HUDEP-2 (cell line): ENCODE data around the gene EFCAB6.
A peak's percentile ranks its signal among the peaks of the same experiment; 100 is the strongest.

Experiments
- DNase-seq, 76 experiments: peaks; one replicate each; lab custom pipeline; 2025; ENCODE audit not compliant: unreplicated experiment in 76 of 76; lab: John Stamatoyannopoulos, UW

The EFCAB6 gene

GRCh38 chr22:43818981-43819380, 6.9 kb upstream of the EFCAB6 start:
- no peak for DNase-seq

DNA sequence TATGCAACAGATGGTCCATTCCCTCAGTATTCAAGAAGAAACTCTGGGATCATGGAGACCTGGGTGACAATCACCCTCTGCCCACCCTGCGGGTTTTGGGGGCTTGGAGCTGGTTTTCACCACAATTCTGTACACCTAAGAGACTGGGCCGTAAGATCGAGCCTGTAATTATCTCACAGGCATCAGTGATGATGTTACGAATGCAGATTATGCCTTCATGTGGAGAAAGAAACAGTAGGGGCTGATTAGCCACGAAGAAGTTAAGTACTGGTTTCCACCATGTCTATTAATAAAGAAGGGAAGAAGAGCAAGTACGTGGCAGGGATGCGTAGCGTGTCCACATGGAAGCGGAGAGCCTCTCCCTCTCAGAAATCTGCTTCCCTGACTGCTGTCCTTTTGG, 5.3 kb upstream of the EFCAB6 start:
- no peak for DNase-seq

DNA sequence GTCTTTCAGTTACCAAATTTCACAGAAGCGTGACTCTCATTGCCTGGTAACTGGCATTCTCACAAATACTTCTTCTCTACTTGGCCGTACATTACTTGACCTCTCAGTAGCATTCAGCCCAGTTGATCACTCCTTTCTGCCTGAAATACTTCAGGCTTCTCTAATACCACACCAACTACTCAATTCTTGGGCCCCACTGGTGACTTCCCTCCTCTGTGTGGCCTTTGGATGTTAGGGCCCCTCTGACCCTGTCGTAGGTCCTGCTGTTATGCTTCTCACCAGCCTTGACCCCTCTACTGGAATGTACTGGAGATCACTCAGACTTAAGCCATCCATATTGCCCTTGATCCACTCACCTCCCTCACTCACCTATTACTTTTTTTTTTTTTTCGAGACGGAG, 2.2 kb upstream of the EFCAB6 start:
- DNase-seq, result no peak

GRCh38 chr22:43812890-43813289, 785 bp upstream of the EFCAB6 start:
- peak in 3 of 76 experiments; percentile 7 to 36 (median 22) for DNase-seq

- peak in 6 of 76 experiments; percentile 4 to 39 (median 28) for DNase-seq
These were observed 342 bp downstream of the EFCAB6 start for GRCh38 chr22:43811777-43812148.

GRCh38 chr22:43802897-43803495, 9.1 kb downstream of the EFCAB6 start:
- DNase-seq, result no peak

GRCh38 chr22:43800970-43801369, 11.1 kb downstream of the EFCAB6 start:
- no peak for DNase-seq

GRCh38 chr22:43798492-43798891, 13.6 kb downstream of the EFCAB6 start:
- no peak for DNase-seq

GRCh38 chr22:43796567-43796966, 15.5 kb downstream of the EFCAB6 start:
- DNase-seq, result no peak

DNA sequence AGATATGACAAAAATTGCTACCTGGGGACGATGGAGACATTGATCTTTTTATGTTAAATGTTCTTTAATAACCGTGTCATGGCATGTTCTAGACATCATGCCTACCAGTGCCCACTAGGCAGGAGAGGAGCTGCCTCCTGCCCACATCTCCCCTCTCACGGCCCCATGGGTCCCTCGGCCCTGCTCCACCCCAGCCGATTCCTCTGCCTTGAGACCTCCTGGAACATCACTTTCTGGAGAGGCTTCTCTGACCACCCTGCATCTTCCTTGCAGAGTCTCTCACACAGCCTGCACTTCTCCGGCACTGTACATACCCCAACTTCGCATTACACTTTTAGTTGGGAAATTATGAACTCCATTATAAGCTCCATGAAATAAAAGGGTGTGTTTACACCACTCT, 16.8 kb downstream of the EFCAB6 start:
- no peak for DNase-seq

GRCh38 chr22:43792905-43793304, 19.2 kb downstream of the EFCAB6 start:
- no peak for DNase-seq

DNA sequence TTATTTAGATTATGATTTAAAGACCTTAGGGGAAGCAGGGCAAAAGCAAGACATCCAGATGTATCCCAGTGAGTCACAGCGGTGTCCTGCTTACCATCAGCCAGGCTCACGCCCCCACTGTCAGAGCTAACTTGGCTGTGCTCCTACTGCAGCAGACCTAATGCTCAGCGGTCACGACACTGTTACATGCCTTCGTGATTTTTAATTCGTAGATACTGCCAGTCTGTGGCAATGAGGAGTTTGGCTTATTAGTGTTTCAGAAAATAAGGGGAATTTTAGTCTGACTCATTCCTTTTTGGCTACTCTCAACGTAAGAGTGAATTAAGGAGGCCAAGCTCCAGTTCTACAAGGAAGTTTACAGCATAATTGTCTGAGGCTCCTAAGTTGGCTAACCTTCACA, 22.7 kb downstream of the EFCAB6 start:
- no peak for DNase-seq

GRCh38 chr22:43783777-43784176, 28.3 kb downstream of the EFCAB6 start:
- DNase-seq, result peak in 1 of 76 experiments; percentile 1

GRCh38 chr22:43782448-43782847, 29.7 kb downstream of the EFCAB6 start:
- DNase-seq, result no peak

- no peak for DNase-seq
These were observed 34.8 kb downstream of the EFCAB6 start for GRCh38 chr22:43777286-43777685.

DNA sequence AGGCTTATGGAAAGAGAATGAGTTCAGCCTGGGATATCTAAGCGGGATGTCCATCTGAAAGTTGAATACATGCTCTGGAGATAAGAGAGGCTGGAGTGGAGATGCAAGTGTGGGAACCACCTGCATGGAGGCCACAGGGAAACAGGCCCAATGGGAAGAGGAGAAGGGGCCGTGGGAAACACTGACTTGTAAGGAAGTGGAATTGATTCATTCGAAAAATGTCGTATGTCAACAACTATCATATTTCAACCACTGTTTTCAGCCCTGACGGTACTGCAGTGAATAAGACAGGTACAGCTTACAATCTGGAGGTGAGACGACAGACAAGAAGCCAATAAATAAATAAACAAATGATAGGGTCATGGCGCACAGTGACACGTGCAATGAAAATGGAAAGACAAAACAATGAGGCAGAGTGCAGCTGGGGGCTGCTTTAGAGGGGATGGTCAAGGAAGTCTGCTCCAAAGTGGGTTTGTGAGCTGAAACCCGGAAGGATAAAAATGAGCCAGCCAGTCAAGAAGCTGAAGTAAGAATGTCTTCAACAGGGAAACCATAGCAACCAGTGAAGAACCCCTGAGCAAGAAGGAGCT, 35.9 kb downstream of the EFCAB6 start:
- DNase-seq, result no peak

- DNase-seq, result no peak
These were observed 37.7 kb downstream of the EFCAB6 start for GRCh38 chr22:43774318-43774915.

GRCh38 chr22:43772831-43773230, 39.3 kb downstream of the EFCAB6 start:
- DNase-seq, result no peak

- no peak for DNase-seq
These were observed 56.7 kb downstream of the EFCAB6 start for GRCh38 chr22:43755452-43755851.

DNA sequence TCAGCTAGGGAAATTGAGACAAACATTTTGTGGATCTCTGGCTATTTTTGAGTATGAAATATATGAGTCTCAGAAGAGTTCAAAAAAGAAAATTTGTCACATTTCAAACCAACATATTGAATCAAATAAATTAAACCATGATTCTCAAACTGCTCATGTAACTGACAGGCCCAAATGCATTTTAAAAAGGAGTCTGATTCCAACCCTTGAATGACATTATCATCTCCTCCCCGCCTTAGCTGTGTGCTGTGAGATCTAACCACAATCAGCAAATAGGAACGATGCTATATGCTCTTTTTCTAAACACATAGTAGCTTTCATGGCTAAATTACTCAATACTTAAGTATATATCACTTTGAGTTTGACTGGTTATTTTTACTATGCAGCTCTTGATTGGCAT, 57.1 kb downstream of the EFCAB6 start:
- no peak for DNase-seq

GRCh38 chr22:43754176-43754575, 57.9 kb downstream of the EFCAB6 start:
- DNase-seq, result no peak

DNA sequence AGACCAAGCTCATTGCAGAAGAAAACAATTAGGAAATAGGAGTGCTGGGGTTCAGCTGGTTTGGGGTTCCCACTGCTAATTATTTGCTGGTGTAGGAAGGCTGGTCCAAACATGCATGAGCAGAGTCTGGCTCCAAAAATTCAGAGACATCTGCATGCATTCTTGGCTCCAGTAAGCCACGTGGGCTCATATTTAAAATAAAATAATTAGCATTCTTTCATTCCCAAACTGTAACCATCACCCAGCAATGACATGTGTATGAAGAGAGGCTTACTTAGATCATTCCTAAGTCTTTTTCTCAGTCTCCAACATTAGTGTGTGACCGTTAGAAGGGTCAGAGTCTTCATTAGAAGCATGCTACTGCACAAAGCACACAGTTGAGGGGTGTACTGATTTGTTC, 58.4 kb downstream of the EFCAB6 start:
- no peak for DNase-seq
